Osteocyte (in vitro differentiated cells): Measurements from ENCODE around the gene IFT172. TPM values are rescaled to one million over a fixed set of nuclear protein-coding genes. Genes with fewer than 3 reads are reported as not detected.

ENCODE experiments used
- DNase-seq: peaks from one replicate; pipeline ENCODE4 v3.0.0; 2021; ENCODE audit warnings: mixed read lengths; ENCODE audit not compliant: unreplicated experiment; ENCODE audit errors: extremely low spot score
- H3K27ac Mint-ChIP-seq: one replicate; pipeline ENCODE4 v1.8.0; 2021; ENCODE audit warnings: mild to moderate bottlenecking, mixed read lengths; ENCODE audit not compliant: unreplicated experiment
- H3K27me3 Mint-ChIP-seq: one replicate; pipeline ENCODE4 v1.8.0; 2021; ENCODE audit warnings: mixed read lengths; ENCODE audit not compliant: unreplicated experiment
- H3K36me3 Mint-ChIP-seq: one replicate; pipeline ENCODE4 v1.8.0; 2021; ENCODE audit warnings: mixed read lengths; ENCODE audit not compliant: unreplicated experiment
- H3K4me1 Mint-ChIP-seq: one replicate; pipeline ENCODE4 v1.8.0; 2021; ENCODE audit warnings: mixed read lengths; ENCODE audit not compliant: unreplicated experiment
- H3K4me3 Mint-ChIP-seq: one replicate; pipeline ENCODE4 v1.8.0; 2021; ENCODE audit warnings: mild to moderate bottlenecking, moderate library complexity, mixed read lengths; ENCODE audit not compliant: unreplicated experiment
- H3K9me3 Mint-ChIP-seq: one replicate; pipeline ENCODE4 v1.8.0; 2021; ENCODE audit warnings: mixed read lengths; ENCODE audit not compliant: unreplicated experiment
- CTCF ChIP-seq: fragments of 200-600 bp; sonication (generic); IDR thresholded peaks from 2 replicates; pipeline ENCODE4 v1.5.0; 2021; ENCODE audit warnings: antibody characterized with exemption, mild to moderate bottlenecking, moderate library complexity
- total RNA-seq: library from RNA; stranded (reverse); gene quantifications from 2 replicates; pipeline ENCODE4 v1.2.1, GENCODE V29; 2021

The IFT172 gene
- total RNA-seq, 1 donor from 2014 or later, result 42.5 TPM

- H3K27ac Mint-ChIP-seq, result no peak overlapping the region
- peaks cover 53% of the 10 kb centered on the region for H3K27me3 Mint-ChIP-seq
- H3K4me1 Mint-ChIP-seq, result peaks cover 6% of the 10 kb centered on the region
- DNase-seq, result no peak
- no peaks in the 10 kb centered on the region for H3K9me3 Mint-ChIP-seq
- no peak overlapping the region for H3K4me3 Mint-ChIP-seq
- TF ChIP-seq CTCF, result no peak
- H3K36me3 Mint-ChIP-seq, result no peaks in the 10 kb centered on the region
Observed at GRCh38 chr2:27498975-27499374, 9.4 kb upstream of the IFT172 start.

DNA sequence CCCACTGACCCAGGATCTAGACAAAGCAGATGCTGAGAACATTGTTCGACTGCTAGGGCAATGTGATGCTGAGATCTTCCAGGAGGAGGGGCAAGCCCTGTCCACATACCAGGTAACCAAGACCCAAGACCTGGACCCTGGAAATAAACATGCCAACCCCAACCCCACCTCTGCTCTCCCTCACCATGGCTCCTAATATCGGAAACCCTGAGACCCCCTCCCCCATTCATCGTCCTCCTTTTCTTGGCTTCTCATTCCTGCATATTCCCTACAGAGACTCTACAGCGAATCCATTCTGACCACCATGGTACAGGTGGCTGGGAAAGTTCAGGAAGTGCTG lies 7.7 kb upstream of the IFT172 start:
- Mint-ChIP-seq H3K4me1 (peaks cover 6% of the 10 kb centered on the region), H3K27ac (no peak overlapping the region), H3K9me3 (no peaks in the 10 kb centered on the region), H3K4me3 (no peak overlapping the region), H3K27me3 (peaks cover 47% of the 10 kb centered on the region), H3K36me3 (no peaks in the 10 kb centered on the region)
- no peak for DNase-seq
- no peak for TF ChIP-seq CTCF

DNA sequence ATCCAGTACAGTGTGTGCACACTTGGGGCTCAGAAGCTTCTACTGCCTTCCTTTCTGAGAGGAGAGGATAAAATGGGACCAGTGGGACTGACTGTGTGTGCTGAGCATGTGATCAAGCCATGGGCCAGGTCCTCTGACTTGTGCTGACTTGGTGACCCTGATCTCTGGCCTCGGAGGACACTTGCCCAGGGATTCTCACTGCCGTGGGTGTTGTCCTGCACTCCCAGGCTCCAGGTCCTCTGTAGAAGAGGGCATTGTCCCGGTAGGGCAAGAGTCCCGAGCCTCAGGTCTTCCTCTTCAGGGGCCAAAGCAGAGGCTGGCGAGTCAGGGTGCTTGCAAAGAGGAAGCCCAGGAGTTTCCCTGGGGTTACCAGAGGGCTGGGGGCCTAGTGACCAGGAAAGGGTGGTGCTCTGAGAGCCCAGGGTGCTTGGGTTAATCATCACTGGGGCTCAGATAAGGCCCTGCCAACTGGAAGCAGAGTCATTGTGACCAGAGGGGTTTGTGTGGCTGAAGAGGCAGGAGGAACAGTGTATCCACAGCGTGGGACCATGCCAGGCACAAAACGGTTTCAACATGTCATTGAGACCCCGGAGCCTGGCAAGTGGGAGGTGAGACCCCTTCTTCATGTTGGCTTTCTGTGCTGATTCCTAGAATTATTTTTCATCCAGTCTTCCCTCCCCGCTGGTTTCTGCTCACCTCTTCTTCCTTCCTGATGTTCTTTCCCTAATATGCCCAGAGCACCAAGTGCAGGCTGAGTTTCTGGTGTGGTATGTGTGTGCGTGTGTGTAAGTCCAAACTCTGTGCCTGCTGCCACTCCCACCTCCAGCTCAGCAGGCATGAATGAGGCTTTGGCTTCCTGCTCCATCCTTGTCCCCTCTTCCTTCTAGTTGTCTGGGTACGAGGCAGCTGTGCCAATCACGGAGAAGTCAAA lies 7.1 kb upstream of the IFT172 start, which contains the start of gene GCKR:
TSS of gene GCKR (plus strand) at position 483 of the 931 bp plus-strand sequence. CDS start at position 549, 66 bp downstream.
- peaks cover 6% of the 10 kb centered on the region for H3K4me1 Mint-ChIP-seq
- H3K27ac Mint-ChIP-seq, result no peak within 1 kb of the TSS
- peak within 1 kb of the TSS; percentile 83 for H3K4me3 Mint-ChIP-seq
- no peak for TF ChIP-seq CTCF
- no peaks in the 10 kb centered on the region for H3K9me3 Mint-ChIP-seq
- peaks cover 42% of the 10 kb centered on the region for H3K27me3 Mint-ChIP-seq
- DNase-seq, result no peak
- no peaks in the 10 kb centered on the region for H3K36me3 Mint-ChIP-seq

DNA sequence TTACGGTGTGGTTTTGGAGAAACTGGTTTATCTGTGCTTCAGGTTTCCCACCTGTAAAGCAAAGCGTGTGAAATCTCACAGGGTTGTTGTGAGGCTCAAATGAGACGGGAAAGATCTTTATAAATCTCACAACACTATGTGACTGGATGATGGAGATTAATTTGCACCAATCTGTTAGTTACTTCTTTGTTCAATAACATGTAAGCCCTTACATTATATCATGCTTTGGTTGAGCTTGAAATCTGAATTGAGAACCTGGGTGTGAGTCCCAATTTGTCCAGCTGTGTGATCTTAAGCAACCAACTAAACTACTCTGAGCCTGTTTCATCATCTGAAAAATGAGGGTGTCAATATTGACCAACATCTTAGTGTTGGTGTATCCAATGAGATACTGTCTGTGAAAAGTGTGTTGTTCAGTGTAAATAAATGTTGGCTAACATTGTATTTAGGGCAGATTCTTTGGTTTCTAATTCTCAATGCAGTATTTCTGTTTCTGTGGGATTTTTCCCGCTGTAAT lies 6.4 kb upstream of the IFT172 start:
- no peaks in the 10 kb centered on the region for H3K9me3 Mint-ChIP-seq
- H3K36me3 Mint-ChIP-seq, result no peaks in the 10 kb centered on the region
- no peak for DNase-seq
- H3K27ac Mint-ChIP-seq, result no peak overlapping the region
- peaks cover 6% of the 10 kb centered on the region for H3K4me1 Mint-ChIP-seq
- H3K4me3 Mint-ChIP-seq, result peak overlapping the region; percentile 83
- no peak for TF ChIP-seq CTCF
- peaks cover 37% of the 10 kb centered on the region for H3K27me3 Mint-ChIP-seq

GRCh38 chr2:27494944-27495554 lies 5.5 kb upstream of the IFT172 start, which contains the start of gene FNDC4:
Gene FNDC4, minus strand, starts transcription at chr2:27495200. Its CDS starts 521 bp downstream, at chr2:27494679.
- Mint-ChIP-seq H3K36me3 (no peaks in the 10 kb centered on the region), H3K27ac (no peak within 1 kb of the TSS), H3K4me3 (peak within 1 kb of the TSS; percentile 83), H3K4me1 (peaks cover 8% of the 10 kb centered on the region), H3K9me3 (no peaks in the 10 kb centered on the region), H3K27me3 (peaks cover 37% of the 10 kb centered on the region)
- DNase-seq, result no peak
- TF ChIP-seq CTCF, result no peak
